Upper lobe of right lung (tissue), 1 donor: ENCODE results near the gene MCOLN1. TPM values are rescaled to one million over a fixed set of nuclear protein-coding genes. Genes with fewer than 3 reads are reported as not detected.
A peak's percentile ranks its signal among the peaks of the same experiment; 100 is the strongest.
"Not testable (repeated sequence)": the region's sequence is repeated elsewhere in the genome, so short reads cannot be mapped to it uniquely, and the experiment has no call there.

ENCODE experiments used
- ATAC-seq: fragments of 200-7000 bp; cut with Tn5 transposase; one replicate; pipeline ENCODE4 v1.9.1; 2020; ENCODE audit warnings: mild to moderate bottlenecking, moderate library complexity
- DNase-seq: peaks from one replicate; pipeline ENCODE4 v3.0.0-alpha.2; 2020
- H3K27ac ChIP-seq: fragments of 200-600 bp; one replicate; pipeline ENCODE4 v1.8.0; 2022
- H3K27me3 ChIP-seq: fragments of 200-600 bp; one replicate; pipeline ENCODE4 v1.8.0; 2022; ENCODE audit warnings: mild to moderate bottlenecking
- H3K36me3 ChIP-seq: fragments of 200-600 bp; one replicate; pipeline ENCODE4 v1.8.0; 2022
- H3K4me1 ChIP-seq: fragments of 200-600 bp; one replicate; pipeline ENCODE4 v1.8.0; 2022
- H3K4me3 ChIP-seq: fragments of 200-600 bp; one replicate; pipeline ENCODE4 v1.8.0; 2022; ENCODE audit warnings: mild to moderate bottlenecking
- H3K9me3 ChIP-seq: fragments of 200-600 bp; one replicate; pipeline ENCODE4 v1.8.0; 2022
- intact Hi-C: fragments of 100-400 bp; cut with DNase I; formaldehyde crosslinking; loops from one replicate; pipeline ENCODE4 v1.11.0; 2022
- total RNA-seq: library from RNA; stranded (reverse); fragmentation: NEBNext Ultra II Directional; extraction: Animal tissue kit (Norgen Biotek cat#: 25700); gene quantifications from one replicate; pipeline ENCODE4 v1.2.1, GENCODE V29; 2021
- TF ChIP-seq, protein P1 (sequence below): fragments of 200-600 bp; IDR thresholded peaks from one replicate; pipeline ENCODE4 v1.8.0; 2022; ENCODE audit warnings: antibody characterized with exemption
- donor health status: DM: no; HTN: yes; CAD: no; lungs with severe emphysema.

The MCOLN1 gene
- total RNA-seq, 1 donor from 2014 or later = 55.0 TPM

DNA sequence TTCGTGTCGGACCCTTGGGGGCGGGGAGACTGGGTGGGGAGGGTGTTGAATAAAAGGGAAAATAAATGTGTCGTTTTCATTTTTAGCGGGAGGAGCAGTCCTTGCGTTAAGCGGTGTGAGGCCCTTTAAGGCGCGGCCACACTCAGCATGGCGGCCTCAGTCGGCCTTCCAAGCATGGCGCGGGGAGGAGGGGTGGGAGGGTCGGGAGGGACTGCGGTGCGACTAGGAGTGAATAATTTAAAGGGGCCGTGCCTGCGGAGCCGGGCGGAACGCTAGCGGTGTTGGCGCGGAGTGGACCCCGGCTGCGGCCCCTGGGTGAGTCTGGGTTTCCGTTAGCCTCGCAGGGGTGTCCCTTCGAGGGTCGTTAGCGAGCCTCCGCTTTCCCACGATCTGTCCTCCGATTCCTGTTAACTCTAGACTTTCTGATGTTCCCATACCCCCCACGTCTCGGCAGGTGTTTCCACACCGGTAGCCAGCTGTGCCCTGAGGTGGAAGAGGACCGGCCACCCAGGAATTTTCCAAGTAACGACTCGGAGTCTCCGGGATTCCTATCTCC, 11.6 kb downstream of the MCOLN1 start:
- peak; percentile 74 for ATAC-seq
- Histone ChIP-seq H3K9me3 (no peaks in the 10 kb centered on the region), H3K27me3 (no peaks in the 10 kb centered on the region), H3K4me3 (peak overlapping the region; percentile 97), H3K36me3 (peaks cover 47% of the 10 kb centered on the region), H3K4me1 (peaks cover 11% of the 10 kb centered on the region), H3K27ac (peak overlapping the region; percentile 88)
- TF ChIP-seq, protein P1, sequence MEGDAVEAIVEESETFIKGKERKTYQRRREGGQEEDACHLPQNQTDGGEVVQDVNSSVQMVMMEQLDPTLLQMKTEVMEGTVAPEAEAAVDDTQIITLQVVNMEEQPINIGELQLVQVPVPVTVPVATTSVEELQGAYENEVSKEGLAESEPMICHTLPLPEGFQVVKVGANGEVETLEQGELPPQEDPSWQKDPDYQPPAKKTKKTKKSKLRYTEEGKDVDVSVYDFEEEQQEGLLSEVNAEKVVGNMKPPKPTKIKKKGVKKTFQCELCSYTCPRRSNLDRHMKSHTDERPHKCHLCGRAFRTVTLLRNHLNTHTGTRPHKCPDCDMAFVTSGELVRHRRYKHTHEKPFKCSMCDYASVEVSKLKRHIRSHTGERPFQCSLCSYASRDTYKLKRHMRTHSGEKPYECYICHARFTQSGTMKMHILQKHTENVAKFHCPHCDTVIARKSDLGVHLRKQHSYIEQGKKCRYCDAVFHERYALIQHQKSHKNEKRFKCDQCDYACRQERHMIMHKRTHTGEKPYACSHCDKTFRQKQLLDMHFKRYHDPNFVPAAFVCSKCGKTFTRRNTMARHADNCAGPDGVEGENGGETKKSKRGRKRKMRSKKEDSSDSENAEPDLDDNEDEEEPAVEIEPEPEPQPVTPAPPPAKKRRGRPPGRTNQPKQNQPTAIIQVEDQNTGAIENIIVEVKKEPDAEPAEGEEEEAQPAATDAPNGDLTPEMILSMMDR = no peak
- intact Hi-C loops = no loop called here
- DNase-seq = peak; percentile 92

DNA sequence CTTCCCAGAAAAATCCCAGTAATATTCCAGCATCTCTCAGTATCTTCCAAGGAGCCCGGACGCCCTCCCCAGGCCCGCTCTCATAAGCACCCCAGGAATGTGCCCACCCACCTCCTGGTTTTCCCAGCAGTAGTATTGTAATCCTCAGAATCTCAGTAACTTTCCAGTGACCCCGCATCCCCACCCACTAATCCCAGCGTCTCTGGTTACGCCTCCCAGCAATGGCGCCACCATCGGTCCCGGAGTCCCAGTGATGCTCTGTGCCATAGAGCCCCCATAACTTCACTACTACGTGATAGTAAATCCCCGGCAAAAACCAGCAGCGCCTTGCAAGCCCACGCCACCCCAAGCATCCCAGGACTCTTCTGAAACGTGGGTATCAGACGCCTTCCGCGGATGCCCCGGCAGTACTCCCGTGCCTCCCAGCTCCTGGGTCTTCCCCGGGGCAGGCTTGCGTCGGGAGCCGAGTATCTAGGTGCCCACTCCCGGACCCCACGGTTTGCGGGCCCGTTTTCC, 12.2 kb downstream of the MCOLN1 start:
- Histone ChIP-seq H3K4me3 (peak overlapping the region; percentile 97), H3K27me3 (no peaks in the 10 kb centered on the region), H3K36me3 (peaks cover 45% of the 10 kb centered on the region), H3K4me1 (peaks cover 11% of the 10 kb centered on the region), H3K9me3 (no peaks in the 10 kb centered on the region), H3K27ac (peak overlapping the region; percentile 88)
- peak; percentile 31 for ATAC-seq
- TF ChIP-seq, protein P1 = no peak
- intact Hi-C loops = no loop called here
- no peak for DNase-seq

DNA sequence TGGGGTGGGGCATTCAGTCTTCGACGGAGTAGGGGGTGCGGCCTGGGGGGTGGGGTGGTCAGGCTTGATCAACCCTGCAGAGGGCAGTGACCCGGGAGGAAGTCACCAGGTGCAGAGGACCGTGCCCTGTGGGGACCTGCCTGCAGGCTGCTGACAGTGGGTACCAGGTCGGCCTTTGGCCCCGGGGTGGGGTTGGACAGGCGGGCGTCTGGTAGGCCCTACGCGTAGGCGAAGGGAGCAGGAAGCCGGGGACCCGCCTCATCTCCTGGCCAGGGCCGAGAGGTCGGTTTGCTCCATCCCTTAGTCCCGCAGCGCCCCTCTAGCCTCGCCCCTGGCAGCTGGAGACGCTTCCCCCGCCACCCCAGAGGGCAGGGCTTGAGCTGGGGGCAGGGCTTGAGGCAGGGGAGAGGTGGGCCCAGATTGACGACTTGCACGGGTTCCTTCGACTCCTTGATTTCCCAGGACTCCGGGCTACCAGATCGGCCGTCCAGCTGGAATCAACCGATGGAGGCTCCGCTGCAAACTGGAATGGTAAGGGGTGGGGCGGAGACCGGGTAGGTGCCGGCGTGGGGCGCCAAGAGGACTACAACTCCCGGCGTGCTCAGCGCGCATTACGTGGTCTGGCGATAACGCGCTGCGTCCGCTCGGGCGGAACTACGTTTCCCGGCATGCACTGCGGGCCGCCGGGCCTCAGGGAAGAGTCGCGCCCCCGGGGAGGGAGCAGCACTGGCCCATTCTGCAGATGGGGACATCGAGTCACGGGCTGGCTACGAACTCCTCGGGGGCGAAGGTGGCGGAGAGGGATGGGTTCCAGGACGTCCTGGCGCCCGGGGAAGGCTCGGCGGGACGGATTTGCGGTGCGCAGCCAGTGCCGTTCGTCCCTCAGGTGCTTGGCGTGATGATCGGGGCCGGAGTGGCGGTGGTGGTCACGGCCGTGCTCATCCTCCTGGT, 12.9 kb downstream of the MCOLN1 start, which contains the start of gene PNPLA6:
PNPLA6 (plus strand) TSS at position 671 of the 951 bp plus-strand sequence; CDS start at position 743, 72 bp downstream.
- Histone ChIP-seq H3K9me3 (no peaks in the 10 kb centered on the region), H3K27me3 (no peaks in the 10 kb centered on the region), H3K27ac (peak within 1 kb of the TSS; percentile 88), H3K36me3 (peaks cover 47% of the 10 kb centered on the region), H3K4me1 (peaks cover 11% of the 10 kb centered on the region), H3K4me3 (peak within 1 kb of the TSS; percentile 97)
- intact Hi-C loops = no loop called here
- TF ChIP-seq, protein P1 = no peak
- ATAC-seq = peak; percentile 93
- peak; percentile 98 for DNase-seq

DNA sequence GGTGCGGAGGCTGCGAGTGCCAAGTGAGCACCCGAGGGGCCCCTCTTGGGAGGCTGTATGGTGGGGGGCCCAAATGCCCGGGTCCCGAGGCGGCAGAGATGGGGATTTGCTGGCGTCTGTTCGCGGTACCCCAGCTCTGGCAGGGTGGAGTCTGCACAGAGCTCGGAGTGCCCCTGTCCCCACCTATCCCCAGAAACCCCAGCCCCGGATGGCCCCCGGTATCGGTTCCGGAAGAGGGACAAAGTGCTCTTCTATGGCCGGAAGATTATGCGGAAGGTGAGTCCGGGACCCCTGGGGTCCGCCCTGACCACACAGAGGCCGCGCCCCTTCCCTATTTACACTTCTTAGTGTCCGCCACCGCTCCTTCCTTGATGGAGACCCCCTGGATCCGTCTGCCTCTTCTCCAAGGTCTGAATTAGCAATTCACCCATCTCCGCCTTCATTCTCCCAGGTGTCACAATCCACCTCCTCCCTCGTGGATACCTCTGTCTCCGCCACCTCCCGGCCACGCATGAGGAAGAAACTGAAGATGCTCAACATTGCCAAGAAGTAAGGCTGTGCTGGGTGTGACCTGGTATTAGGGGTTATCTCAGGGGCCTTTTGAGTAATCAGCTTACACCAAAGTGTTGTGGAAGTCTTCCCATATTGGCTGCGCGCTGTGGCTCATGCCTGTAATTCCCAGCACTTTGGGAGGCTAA, 13.7 kb downstream of the MCOLN1 start:
- Histone ChIP-seq H3K4me3 (peak overlapping the region; percentile 97), H3K4me1 (peaks cover 11% of the 10 kb centered on the region), H3K27me3 (no peaks in the 10 kb centered on the region), H3K36me3 (peaks cover 49% of the 10 kb centered on the region), H3K27ac (peak overlapping the region; percentile 88), H3K9me3 (no peaks in the 10 kb centered on the region)
- TF ChIP-seq, protein P1 = no peak
- ATAC-seq = no peak
- no peak for DNase-seq
- intact Hi-C loops = no loop called here

DNA sequence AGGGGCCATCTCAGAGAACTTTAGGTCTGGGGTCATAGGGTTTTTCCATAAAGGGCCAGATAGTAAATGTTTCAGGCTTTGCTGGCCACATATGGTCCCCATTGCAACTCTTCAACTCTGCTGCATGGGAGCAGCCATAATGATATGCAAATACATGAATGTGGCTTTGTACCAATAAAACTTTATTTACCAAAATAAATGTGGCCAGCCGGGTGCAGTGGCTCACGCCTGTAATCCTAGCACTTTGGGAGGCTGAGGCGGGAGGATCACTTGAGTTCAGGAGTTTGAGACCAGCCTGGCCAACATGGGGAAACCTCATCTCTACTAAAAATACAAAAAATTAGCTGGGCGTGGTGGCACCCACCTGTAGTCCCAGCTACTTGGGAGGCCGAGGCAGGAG, 16.6 kb downstream of the MCOLN1 start:
- H3K27ac ChIP-seq, intact Hi-C loops, H3K27me3 ChIP-seq, H3K4me3 ChIP-seq, ATAC-seq, H3K4me1 ChIP-seq, H3K9me3 ChIP-seq, DNase-seq: not testable (repeated sequence)
- H3K36me3 ChIP-seq = peaks cover 66% of the 10 kb centered on the region
